A549 (cell line): ENCODE measurements around the gene BANP.

Source experiments
- BHLHE40 ChIP-seq: IDR thresholded peaks from 2 replicates; pipeline ENCODE4 v1.6.1; 2012; ENCODE audit warnings: low read depth, low read length, inconsistent platforms
- EHMT2 ChIP-seq: fragments of 200-600 bp; sonication (generic); IDR thresholded peaks from 2 replicates; pipeline ENCODE4 v1.6.1; 2016; ENCODE audit warnings: antibody characterized with exemption, low read depth, mild to moderate bottlenecking, moderate library complexity
- EP300 ChIP-seq, 2 experiments: fragments of >200 bp; sonication (Bioruptor Twin); formaldehyde crosslinking; IDR thresholded peaks; 2 replicates in 1 of 2; 3 replicates in 1 of 2; pipeline ENCODE4 v1.6.1; 2016 to 2017
- NR3C1 ChIP-seq: fragments of >200 bp; sonication (Bioruptor Twin); formaldehyde crosslinking; IDR thresholded peaks from 3 replicates; pipeline ENCODE4 v1.6.1; 2017
- PHF8 ChIP-seq: fragments of 200-600 bp; sonication (generic); IDR thresholded peaks from 2 replicates; pipeline ENCODE4 v1.6.1; 2016; ENCODE audit warnings: low read depth, mild to moderate bottlenecking, antibody characterized with exemption, moderate library complexity, borderline replicate concordance
- SMC3 ChIP-seq: fragments of >200 bp; sonication (Bioruptor Twin); formaldehyde crosslinking; IDR thresholded peaks from 3 replicates; pipeline ENCODE4 v1.6.1; 2018; ENCODE audit warnings: inconsistent platforms
- TP53 ChIP-seq: fragments of 250-450 bp; sonication (Bioruptor Pico); IDR thresholded peaks from 2 replicates; pipeline ENCODE4 v1.5.0; 2021; ENCODE audit warnings: mild to moderate bottlenecking, moderate library complexity
- TF ChIP-seq, protein P1 (sequence below): fragments of >200 bp; sonication (Bioruptor Twin); formaldehyde crosslinking; IDR thresholded peaks from 3 replicates; pipeline ENCODE4 v1.5.1; 2016
- TF ChIP-seq, protein P2 (sequence below): fragments of 250-450 bp; sonication (Bioruptor Pico); IDR thresholded peaks from 2 replicates; pipeline ENCODE4 v1.5.0; 2021; ENCODE audit warnings: mild to moderate bottlenecking, moderate library complexity, borderline replicate concordance
- TF ChIP-seq, protein P3 (sequence below): IDR thresholded peaks from 2 replicates; pipeline ENCODE4 v1.6.1; 2012
- TF ChIP-seq, protein P4 (sequence below): fragments of 450-650 bp; IDR thresholded peaks from 2 replicates; pipeline ENCODE4 v1.6.1; 2014; ENCODE audit warnings: antibody characterized with exemption

DNA sequence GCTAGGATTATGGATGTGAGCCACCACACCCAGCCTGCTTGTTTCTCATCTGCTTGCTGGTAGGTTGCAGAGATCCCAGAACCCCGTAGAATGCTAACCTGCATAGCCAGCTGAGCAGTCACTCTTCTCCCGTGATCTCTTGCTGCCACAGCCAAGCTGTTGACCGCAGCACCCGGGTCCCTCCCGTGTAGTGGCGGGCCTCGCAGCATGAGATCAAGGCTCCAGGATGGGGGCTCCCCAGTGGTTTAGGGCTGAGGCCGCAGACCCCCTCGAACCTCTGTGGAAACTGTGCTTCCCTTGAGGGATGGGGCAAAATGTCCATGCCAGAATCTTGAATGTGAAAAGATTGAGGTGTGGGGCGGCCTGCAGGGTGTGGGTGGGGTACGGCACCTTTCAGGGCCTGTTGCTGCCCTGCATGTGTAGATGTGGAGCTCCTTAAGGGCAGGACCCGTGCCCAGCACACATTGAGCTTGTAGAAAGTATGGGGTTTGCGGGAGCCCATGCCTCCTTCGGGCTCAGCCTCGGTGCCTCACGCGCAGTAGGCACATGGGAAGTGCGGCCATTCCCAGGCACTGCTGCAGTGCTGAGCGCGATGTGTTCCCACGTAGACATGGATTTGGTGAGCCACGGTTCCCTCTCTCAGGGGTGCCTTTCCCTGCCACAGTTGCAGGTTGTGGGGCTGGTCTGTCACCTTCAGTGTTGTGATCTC lies 99.9 kb downstream of the BANP start:
- TF ChIP-seq, protein P1, sequence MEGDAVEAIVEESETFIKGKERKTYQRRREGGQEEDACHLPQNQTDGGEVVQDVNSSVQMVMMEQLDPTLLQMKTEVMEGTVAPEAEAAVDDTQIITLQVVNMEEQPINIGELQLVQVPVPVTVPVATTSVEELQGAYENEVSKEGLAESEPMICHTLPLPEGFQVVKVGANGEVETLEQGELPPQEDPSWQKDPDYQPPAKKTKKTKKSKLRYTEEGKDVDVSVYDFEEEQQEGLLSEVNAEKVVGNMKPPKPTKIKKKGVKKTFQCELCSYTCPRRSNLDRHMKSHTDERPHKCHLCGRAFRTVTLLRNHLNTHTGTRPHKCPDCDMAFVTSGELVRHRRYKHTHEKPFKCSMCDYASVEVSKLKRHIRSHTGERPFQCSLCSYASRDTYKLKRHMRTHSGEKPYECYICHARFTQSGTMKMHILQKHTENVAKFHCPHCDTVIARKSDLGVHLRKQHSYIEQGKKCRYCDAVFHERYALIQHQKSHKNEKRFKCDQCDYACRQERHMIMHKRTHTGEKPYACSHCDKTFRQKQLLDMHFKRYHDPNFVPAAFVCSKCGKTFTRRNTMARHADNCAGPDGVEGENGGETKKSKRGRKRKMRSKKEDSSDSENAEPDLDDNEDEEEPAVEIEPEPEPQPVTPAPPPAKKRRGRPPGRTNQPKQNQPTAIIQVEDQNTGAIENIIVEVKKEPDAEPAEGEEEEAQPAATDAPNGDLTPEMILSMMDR = no peak
- no peak for TF ChIP-seq EP300 (IDR thresholded peaks at IDR 0.05)
- TF ChIP-seq, protein P2, sequence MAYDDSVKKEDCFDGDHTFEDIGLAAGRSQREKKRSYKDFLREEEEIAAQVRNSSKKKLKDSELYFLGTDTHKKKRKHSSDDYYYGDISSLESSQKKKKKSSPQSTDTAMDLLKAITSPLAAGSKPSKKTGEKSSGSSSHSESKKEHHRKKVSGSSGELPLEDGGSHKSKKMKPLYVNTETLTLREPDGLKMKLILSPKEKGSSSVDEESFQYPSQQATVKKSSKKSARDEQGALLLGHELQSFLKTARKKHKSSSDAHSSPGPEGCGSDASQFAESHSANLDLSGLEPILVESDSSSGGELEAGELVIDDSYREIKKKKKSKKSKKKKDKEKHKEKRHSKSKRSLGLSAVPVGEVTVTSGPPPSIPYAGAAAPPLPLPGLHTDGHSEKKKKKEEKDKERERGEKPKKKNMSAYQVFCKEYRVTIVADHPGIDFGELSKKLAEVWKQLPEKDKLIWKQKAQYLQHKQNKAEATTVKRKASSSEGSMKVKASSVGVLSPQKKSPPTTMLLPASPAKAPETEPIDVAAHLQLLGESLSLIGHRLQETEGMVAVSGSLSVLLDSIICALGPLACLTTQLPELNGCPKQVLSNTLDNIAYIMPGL (CRISPR knock-in tag) = no peak
- no peak for TF ChIP-seq BHLHE40
- TF ChIP-seq PHF8 = no peak
- TF ChIP-seq, protein P3, sequence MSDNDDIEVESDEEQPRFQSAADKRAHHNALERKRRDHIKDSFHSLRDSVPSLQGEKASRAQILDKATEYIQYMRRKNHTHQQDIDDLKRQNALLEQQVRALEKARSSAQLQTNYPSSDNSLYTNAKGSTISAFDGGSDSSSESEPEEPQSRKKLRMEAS = no peak
- TF ChIP-seq, protein P4, sequence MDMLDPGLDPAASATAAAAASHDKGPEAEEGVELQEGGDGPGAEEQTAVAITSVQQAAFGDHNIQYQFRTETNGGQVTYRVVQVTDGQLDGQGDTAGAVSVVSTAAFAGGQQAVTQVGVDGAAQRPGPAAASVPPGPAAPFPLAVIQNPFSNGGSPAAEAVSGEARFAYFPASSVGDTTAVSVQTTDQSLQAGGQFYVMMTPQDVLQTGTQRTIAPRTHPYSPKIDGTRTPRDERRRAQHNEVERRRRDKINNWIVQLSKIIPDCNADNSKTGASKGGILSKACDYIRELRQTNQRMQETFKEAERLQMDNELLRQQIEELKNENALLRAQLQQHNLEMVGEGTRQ = no peak
- no peak for TF ChIP-seq NR3C1
- no peak for TF ChIP-seq SMC3
- no peak for TF ChIP-seq EHMT2
- no peak for TF ChIP-seq TP53 (CRISPR knock-in tag)
